Keratinocyte (primary cell): ENCODE data around the gene DIP2C.

Experiments used
- CTCF ChIP-seq, 3 experiments: IDR thresholded peaks in 1 of 3; conservative IDR thresholded peaks in 1 of 3; optimal IDR thresholded peaks in 1 of 3; 2 replicates in 2 of 3; 3 replicates in 1 of 3; pipeline versions ENCODE3 to v1.5.1; 2011; ENCODE audit warnings: low read length in 3 of 3, mild to moderate bottlenecking in 3 of 3, moderate library complexity in 2 of 3, control low read depth in 1 of 3, inconsistent platforms in 1 of 3; ENCODE audit not compliant: insufficient read depth in 2 of 3; ENCODE audit errors: extremely low read depth in 1 of 3
- EZH2 ChIP-seq: IDR thresholded peaks from one replicate; pipeline ENCODE4 v1.6.1; 2012; ENCODE audit warnings: inconsistent platforms, mild to moderate bottlenecking, low read length, moderate library complexity

GRCh38 chr10:423178-423577 is 266.3 kb downstream of the DIP2C start:
- TF ChIP-seq EZH2, result no peak
- TF ChIP-seq CTCF (optimal IDR thresholded peaks at IDR 0.05 in 1 of 3, IDR thresholded peaks at IDR 0.05 in 1 of 3, conservative IDR thresholded peaks at IDR 0.05 in 1 of 3; ENCODE audit: extremely low read depth in 1 of 3, insufficient read depth in 2 of 3, low read length in 3 of 3), result no peak
